ENCODE measurements around the gene KLHL30.

Gene KLHL30, protein sequence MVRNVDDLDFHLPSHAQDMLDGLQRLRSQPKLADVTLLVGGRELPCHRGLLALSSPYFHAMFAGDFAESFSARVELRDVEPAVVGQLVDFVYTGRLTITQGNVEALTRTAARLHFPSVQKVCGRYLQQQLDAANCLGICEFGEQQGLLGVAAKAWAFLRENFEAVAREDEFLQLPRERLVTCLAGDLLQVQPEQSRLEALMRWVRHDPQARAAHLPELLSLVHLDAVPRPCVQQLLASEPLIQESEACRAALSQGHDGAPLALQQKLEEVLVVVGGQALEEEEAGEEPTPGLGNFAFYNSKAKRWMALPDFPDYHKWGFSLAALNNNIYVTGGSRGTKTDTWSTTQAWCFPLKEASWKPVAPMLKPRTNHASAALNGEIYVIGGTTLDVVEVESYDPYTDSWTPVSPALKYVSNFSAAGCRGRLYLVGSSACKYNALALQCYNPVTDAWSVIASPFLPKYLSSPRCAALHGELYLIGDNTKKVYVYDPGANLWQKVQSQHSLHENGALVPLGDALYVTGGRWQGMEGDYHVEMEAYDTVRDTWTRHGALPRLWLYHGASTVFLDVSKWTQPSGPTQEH

DNA sequence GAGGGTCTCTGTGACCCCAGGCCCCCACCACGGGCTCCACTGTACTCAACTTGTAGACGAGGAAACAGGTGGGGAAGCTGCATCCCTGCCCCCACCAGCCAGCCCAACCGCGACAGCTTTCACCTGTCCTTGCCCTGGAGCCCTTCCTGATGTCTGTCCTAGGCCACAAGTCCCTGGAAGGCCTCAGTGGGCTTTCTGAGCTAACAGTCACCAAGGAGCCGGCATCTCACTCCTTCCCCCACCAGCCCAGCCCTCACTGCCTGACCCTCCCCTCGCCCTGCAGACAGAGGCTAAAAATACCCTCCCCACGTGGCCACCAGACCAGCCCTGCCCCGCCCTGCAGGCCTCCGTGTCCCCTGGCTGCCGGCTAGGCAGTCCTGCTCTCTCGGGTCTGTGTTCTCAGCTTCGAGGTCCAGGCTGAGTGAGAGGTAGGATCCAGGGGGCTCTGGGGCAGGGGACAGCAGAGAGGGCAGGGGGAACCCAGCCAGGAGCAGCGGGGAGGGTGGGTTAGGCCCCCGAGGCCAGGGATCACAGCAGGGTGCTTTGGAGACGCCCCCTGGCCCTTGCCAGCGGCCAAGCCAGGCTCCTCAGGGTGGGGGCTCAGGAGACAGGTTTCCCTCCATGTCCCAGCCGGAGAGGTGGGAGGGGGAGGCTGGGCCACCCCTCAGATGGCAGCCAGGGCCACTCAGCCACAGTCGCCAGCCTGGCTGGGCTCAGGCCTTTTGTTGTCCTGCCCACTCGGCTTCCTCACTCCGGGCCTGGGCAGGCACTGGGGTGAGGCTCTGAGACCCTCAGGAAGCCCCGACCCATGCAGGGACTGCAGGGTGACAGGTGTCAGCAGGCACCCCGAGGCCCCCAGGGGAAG is at the start of gene KLHL30:
Gene KLHL30, plus strand, starts transcription at position 338 of the 865 bp plus-strand sequence. CDS start 2,087 bp downstream, outside the sequence.
- no peak for DNase-seq (ENCODE audit: low read depth)

DNA sequence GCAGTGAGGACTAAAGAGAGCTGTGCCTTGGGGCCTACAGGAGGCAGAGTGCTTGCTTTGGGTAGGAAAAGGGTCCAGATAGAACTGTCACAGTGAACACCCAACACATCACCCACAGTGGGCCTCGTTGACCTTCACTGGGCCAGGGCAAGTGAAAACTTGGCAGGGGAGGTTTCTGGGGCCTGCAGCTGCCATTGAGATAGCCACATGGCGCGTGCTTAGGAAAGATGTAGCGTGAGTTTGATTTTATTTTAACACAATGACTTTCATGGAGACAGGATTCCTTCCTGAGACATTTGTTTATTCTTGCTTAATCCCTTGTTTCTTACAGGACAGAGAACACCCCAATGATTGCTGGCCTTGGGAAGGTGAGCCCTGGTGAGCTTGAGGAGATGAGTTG is 47.6 kb upstream of the KLHL30 start:
- DNase-seq (ENCODE audit: low read depth), result no peak

DNA sequence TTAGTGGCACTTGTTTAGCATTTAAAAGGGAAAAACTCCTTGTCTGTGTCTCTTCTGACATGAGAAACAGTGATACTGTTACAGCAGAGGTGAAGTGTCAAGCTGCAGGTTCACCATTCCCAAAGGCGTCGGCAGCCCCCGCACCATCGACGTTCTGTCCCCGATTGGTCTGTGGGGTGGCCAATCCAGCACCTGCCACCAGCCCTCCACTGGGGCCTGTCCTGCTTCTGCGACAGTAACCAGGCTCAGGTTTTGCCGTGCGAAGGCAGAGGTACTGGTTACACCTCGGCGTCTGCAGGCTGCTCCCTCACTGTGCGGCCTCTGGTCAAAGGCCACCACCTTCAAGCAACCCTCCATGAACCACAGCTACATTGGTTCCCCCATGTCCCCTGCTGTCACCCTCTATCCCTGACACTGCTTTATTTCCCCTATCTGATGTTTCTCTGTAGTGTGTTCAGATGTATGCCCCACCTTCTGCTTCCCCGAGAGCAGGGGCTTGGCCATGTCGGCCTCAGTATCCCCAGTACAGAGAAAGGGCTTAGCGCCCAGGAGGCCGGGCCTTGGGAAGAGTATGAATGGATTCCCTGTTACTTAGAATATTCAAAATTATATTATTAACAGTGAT is 46.9 kb upstream of the KLHL30 start:
- DNase-seq (ENCODE audit: low read depth), result no peak

DNA sequence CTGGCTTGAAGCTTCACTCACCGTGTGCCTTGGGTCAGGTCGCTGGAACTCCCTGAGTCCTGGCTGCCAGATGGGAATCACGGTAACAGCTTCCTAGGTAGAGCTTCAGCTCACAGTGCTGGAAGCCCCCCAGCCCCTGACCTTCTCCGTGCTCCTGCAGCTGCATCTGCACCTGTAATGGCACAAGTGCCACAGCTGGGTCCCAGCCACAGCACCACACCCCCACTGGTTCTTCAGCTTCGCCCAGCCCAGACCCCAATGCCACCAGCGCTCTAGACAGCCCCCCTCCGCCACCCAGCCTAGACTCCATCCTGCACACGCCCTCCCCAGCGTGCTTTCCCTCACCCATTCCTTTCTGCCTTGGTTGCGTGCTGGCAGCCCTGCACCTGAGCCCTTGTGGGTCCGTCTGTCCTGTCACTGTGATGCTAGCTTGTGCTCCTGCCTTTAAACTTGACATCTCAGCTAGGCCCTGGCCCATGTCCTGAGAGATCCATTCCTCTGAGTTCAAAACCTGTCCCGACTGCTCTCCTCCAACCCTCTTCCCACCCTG is 45.9 kb upstream of the KLHL30 start:
- no peak for DNase-seq (ENCODE audit: low read depth)

DNA sequence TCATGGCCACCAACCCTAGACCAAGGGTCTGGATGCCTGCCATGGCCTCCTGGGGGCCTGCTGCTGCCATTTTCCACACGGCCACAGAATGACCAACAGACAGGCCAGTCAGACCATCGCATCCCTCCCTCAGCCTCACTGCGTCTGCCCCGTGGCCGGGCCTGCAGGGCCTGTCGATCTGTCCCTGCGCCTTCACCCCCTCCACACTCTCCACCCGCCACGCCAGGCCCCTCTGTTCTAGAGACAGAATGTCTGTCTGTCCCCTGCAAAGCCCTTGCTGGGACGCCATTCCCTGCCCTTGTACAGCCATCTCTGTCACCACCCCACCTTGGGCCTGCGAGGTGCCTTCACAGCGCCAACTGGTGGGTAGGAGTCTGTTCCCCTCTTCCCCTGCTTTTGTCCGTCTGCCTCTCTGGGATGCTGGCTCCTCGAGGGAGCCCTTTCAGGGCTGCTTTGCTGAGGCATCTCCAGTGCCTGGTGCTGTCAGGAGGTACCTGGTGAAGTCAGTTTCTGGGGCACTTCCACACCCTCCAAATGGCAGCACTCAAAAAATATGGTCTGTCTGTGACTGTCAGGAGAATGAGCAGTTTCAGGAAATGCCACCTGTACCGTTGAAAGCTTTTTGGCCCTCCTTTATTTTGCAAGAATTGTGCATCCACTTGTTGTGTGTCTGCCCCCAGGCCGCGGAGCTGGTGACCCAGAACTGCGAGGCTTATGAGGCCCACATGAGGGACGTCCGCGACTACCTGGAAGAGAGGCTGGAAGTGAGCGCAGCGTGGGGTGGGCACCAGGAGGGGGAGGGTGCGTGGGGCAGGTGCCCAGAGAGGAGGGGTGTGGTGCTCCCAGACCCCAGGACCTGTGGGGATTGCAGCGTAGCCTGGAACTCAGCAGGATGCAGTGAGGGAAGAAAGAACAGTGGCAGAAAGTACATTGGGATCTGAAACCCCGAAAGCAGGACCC is 45.0 kb upstream of the KLHL30 start:
- no peak for DNase-seq (ENCODE audit: low read depth)

DNA sequence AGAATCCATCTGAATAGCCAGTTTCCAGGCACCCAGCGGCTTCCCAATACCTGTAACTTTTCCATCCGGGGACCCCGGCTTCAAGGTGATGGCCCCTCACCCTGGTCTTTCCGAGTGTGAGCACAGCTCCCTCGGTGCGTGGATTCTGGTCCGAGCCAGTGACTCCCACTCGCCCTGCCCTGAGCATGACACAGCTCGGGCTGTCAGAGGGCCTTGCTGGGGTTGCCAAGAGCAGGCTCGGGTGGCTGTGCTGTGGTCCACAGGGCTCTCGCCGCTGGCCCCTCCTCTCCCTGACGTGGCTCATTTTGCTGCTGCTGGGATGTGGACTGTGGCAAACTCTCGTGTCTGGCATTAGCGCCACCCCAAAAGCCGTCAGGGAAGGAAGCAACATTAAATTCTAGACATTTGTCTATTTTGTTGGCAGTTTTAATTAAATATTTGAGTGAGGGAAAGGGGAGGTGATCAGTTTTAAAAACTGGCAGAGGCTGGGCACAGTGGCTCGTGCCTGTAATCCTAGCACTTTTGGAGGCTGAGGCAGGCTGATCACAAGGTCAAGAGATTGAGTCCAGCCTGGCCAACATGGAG is 43.9 kb upstream of the KLHL30 start:
- no peak for DNase-seq (ENCODE audit: low read depth)

DNA sequence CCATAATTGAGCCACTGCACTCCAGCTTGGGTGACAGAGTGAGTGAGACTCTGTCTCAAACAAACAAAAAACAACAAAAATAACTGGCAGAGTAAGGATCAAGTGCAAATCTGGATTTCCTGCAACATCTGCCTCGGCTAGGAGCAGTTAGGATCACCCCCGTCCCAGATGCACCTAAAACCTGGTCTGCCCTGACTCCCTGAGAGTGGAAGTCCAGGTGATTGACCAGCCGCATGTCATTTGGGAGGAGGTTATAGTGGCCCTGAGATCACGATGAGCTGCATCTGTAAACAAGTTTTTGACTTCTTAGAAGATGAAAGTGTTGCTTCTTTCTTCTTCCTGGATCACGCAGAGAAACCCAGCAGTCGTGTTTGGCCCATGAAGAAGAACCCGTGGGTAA is 43.3 kb upstream of the KLHL30 start:
- DNase-seq (ENCODE audit: low read depth), result no peak

DNA sequence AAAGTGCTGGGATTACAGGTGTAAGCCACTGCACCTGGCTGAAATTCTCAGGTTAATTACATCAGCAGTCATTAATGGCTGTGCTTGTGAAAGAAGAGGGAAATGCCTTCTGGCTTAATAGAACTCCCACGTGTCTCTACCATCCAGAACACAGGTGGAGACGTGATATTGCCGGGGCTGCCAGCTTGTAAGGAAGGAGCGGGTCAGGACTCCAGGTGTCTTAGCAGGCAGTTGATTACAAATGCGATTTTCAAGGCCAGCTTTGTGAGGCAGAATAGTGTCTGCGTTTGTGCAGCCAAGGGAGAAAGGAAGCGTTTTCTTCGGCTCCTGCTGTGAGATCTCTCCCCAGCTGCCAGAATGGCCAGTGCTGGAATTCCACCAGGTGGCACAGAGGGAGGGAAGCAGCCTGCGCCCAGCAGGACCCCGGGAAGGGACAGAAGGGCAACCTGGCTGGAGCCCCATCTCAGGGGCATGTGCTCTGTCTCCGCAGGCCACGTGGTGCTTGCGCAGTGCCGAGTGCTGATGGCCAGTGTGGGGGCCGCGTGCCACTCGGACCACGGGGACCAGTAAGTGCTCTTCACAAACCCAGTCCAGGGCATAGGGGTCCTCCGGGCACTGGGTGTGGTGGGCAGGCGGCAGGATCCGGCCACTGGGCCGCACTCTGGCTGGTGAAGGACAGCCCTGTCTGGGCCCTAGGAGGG is 42.0 kb upstream of the KLHL30 start:
- DNase-seq (ENCODE audit: low read depth), result no peak

DNA sequence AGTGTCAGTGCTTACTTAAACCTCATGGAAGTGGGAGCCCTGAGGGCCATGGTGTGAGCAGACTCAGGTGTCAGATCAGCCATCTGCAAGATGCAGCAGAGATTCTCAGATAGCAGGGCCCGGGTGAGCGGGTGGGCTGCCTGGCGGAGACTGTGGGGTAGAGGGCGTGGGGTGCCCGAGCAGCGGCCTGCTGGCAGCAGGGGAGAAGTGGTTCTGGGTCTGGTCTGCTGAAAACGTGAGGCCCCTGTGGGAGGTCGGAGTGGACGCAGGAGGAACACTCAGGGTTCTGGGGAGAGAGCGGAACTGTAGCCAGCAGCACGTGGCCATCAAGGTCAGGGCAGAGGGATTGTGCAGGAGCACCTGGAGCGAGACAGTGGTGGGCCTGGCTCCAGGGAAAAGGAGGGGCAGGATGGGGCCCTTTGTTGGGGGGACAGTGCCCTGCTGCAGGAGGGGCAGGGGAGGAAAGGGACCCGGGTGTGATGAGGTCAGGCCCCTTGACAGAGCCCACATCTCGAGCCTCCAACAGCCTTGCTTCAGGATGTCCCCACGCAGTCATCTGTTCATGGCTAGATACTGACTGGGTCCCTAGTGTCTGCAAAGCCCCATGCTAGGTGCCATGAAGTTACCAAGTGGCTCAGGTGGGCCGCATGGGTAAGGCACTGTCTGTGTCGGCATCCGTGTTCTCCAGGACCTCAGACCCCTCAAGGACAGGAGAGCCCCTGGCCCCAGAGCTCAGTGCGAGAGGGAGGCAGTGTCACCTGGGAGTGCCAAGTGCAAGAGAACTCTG is 41.1 kb upstream of the KLHL30 start:
- no peak for DNase-seq (ENCODE audit: low read depth)

DNA sequence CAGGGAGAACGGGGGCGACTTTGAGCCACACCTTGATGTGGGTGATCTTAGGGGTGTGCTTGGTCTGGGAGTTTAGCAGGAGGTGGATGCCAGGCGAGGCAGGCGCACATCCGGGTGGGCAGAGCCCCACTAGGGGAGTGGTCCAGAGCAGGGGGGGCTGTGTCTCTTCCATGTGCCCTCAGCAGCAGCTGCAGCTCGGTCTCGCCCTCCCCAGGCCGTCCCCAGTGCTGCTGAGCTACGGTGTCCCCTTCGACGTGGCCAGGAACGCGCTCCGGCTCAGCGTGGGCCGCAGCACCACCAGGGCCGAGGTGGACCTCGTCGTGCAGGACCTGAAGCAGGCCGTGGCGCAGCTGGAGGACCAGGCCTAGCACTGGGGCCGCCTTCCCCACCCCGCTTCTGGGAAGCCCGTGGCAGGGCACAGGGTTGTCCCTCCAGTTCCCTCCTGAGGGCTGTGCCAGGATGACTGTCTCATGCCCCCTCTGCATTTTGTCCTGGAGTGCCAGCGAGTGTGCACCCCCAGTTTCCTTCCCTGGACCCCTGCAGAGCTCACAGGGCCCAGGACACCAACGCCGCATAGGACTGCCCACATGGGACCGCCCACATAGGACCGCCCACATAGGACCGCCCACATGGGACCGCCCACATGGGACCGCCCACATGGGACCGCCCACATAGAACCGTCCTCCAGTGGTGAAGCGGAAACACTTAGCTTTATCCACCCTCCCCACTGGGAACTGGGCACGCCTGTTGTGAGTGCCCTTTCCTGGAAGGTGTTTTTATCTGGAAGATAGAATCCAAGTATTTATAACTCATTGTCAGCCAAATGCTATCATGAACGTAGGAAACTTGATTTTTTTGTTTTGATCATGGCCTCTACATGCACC is 40.2 kb upstream of the KLHL30 start:
- no peak for DNase-seq (ENCODE audit: low read depth)

DNA sequence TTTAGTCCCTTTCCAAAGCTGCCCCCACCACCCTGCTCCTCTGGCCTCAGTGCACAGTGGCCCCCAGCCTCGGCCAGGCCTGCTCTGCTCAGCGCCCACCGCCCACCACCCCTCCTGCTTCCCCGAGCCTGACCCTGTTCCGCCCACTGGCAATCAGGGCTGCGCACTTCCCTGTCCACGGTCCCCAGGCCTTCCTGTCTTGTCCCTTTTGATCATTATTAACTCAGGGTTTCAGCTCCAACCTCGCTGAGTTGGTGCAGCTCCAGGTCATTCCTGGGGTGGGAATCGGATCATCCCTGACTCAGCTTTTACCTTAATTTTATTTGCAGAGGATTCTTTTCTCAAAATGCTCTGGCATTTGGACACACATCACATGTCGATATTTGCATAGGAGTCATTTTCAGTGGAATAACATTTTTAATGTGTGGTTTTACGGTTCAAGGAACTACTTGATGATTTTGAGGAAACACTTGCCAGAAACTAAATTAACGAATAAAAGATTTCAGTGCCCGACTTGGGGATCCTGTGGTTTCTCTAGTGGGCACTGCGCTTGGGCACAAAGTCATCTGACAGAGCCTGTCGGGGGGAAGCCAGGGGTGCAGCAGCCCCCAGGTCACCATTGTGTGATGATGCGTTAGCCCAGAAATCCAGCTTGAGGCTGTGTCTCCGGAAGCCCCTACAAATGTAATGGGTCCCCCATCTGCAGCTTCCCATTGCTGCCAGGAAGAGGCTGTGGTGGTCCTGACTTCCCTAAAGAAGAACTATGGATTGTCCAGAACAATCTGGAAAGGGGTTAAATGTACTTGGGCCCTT is 39.4 kb upstream of the KLHL30 start:
- no peak for DNase-seq (ENCODE audit: low read depth)

DNA sequence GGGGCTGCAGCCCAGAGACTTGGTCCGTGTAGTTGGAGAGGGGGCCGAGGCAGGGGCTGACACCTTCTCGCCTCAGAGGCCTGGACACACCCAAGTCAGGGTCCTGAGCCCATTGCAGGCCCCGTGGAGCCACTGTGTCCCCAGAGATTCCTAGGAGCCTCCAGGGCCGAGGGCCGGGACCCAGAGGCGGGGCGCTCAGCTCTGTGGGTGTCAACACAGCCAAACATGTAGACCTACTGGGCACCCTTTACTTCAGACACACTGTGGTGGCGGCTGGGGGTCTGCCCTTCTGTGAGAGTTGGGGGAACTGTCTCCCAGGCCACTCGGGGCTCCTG is 38.8 kb upstream of the KLHL30 start:
- no peak for DNase-seq (ENCODE audit: low read depth)

DNA sequence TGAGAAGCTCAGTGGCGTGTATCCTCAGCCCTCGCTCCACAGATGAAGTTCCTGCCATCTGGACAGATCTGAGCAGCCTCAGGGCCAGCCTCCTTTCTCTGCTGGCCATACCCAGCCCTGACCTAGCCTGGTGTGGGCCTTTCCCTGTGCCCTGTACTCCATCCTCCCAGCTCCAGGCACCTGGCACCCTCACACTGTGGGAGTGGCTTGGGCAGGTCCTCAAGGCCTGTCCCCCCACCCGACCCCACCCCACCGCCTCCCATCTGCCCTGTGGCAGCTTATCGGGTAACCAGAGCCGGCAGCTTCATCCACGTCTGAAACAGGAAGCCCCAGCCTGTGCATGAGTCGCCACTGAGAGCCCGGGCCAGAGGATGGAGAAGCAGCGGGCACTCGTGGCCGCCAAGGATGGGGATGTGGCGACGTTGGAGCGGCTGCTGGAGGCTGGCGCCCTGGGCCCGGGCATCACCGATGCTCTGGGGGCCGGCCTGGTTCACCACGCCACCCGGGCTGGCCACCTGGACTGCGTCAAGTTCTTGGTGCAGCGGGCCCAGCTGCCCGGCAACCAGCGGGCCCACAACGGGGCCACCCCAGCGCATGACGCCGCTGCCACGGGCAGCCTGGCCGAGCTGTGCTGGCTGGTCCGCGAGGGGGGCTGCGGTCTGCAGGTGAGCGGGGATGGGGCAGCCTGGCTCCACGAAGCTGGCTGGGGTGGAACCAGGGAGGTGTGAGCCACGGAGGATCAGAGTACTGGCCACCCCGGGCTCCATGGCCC is 38.2 kb upstream of the KLHL30 start, which contains the start of gene ESPNL:
Gene ESPNL, plus strand, starts transcription at position 292 of the 772 bp plus-strand sequence. Its CDS starts 80 bp downstream, at position 372.
- DNase-seq (ENCODE audit: low read depth), result no peak

DNA sequence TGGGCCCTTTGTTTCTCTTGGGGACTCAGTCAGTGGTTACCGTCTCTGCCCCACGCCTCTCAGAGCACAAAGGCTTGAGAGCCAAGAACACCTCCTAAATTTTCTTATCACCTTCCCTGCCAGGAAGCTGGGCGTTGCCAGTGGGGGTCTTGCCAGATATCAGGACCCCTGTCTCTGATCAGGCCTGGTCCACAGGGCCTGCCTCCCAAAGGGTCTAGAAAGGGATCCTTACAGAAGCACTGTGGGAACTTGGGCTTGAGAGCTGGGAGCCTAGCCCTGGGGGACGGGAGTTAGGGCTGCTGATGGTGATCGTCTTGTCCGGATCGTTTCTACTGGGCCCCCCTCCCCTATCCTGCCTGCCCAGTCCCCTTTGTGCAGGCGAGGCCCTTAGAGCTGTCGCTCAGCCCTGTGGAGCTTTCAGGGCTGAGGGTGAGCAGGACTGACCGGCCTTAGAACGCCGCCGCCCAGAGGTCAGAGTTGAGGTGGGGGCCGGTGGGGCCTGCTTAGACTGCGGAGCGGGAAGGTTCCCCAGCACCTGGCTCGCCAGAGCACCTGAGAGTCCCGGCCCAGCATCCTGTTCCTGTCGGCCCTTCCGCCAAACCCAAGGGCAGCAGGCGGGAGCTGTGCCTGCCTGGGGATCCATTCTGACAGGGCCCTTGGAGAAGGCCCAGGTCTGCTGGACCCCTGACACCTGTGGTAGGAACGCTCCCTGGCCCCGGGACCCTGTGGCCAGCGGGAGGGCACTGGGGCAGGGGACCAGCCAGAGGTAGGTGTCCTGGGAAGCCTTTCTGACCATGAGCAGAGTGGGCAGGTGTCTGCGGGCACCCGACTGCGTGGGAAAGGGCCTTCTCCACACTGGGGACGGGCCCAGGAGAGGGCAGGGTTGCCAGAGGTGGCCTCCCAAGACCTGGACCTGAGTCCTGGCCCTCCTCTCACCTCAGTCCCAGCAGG is 37.4 kb upstream of the KLHL30 start:
- DNase-seq (ENCODE audit: low read depth), result no peak
